Ishikawa (cell line): ENCODE results near the gene GALNT6.

Experiments
- MAX ChIP-seq: IDR thresholded peaks from 2 replicates; pipeline ENCODE4 v1.6.1; 2012
- TAF1 ChIP-seq: IDR thresholded peaks from 2 replicates; pipeline ENCODE4 v1.6.1; 2012; ENCODE audit warnings: low read depth, mild to moderate bottlenecking
- YY1 ChIP-seq: IDR thresholded peaks from 2 replicates; pipeline ENCODE4 v1.6.1; 2012; ENCODE audit warnings: low read depth

DNA sequence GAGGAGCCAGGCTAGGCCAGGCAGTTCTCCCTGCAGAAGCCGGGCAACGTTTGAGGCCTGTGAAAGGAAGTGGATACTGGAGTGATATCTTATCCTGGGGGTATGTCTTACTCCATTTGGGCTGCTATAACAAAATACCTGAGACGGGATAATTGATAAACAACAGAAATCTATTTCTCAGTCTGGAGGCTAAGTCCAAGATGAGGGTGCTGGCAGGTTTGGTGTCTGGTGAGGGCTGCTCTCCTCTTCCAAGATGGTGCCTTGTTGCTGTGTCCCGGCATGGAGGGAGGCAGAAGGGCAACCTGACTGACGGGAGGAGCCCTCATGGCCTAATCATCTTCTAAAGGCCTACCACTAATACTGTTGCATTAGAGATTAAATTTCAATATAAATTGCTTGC lies 15.7 kb upstream of the GALNT6 start:
- TF ChIP-seq YY1, result no peak
- no peak for TF ChIP-seq MAX
- TF ChIP-seq TAF1, result no peak
